K562 (cell line): ENCODE measurements around the gene IARS1. TPM values are rescaled to one million over a fixed set of nuclear protein-coding genes. Genes with fewer than 3 reads are reported as not detected.
A peak's percentile ranks its signal among the peaks of the same experiment; 100 is the strongest.

Experiments
- BCOR ChIP-seq: fragments of 450-650 bp; IDR thresholded peaks from 2 replicates; pipeline ENCODE4 v1.6.1; 2016
- CBFA2T2 ChIP-seq: fragments of 450-650 bp; conservative IDR thresholded peaks from 2 replicates; pipeline ENCODE4 v1.6.1; 2017; ENCODE audit warnings: mild to moderate bottlenecking
- CCAR2 ChIP-seq: fragments of 200-400 bp; formaldehyde crosslinking; IDR thresholded peaks from 2 replicates; pipeline ENCODE4 v1.6.1; 2017; ENCODE audit warnings: mild to moderate bottlenecking, low read depth, low read length
- CGGBP1 ChIP-seq: fragments of 250-450 bp; sonication (Bioruptor Pico); IDR thresholded peaks from 2 replicates; pipeline ENCODE4 v1.9.0; 2021; ENCODE audit warnings: mild to moderate bottlenecking
- CREB3L1 ChIP-seq: fragments of 450-650 bp; IDR thresholded peaks from 2 replicates; pipeline ENCODE4 v1.6.1; 2014; ENCODE audit warnings: low read depth, mild to moderate bottlenecking, moderate library complexity, borderline replicate concordance
- HES1 ChIP-seq: fragments of 450-650 bp; IDR thresholded peaks from 2 replicates; pipeline ENCODE4 v1.6.1; 2016; ENCODE audit warnings: low read depth, mild to moderate bottlenecking, moderate library complexity
- KDM2B ChIP-seq: fragments of 250-450 bp; sonication (Bioruptor Pico); IDR thresholded peaks from 2 replicates; pipeline ENCODE4 v1.8.0; 2021; ENCODE audit warnings: mild to moderate bottlenecking, moderate library complexity
- NRF1 ChIP-seq, 2 experiments: fragments of 450-650 bp; IDR thresholded peaks in 1 of 2; conservative IDR thresholded peaks in 1 of 2; 2 replicates each; pipeline ENCODE4 v1.6.1; 2014; ENCODE audit warnings: mild to moderate bottlenecking in 2 of 2
- POLR2G ChIP-seq: fragments of 200-400 bp; formaldehyde crosslinking; IDR thresholded peaks from 2 replicates; pipeline ENCODE4 v1.6.1; 2017; ENCODE audit warnings: low read depth, mild to moderate bottlenecking, antibody characterized with exemption, low read length, moderate library complexity
- PURB ChIP-seq: sonication (generic); formaldehyde crosslinking; IDR thresholded peaks from 2 replicates; pipeline ENCODE4 v1.9.0; 2021; ENCODE audit warnings: low read depth, mild to moderate bottlenecking, missing genetic modification reagents
- RREB1 ChIP-seq: fragments of 250-450 bp; sonication (Bioruptor Pico); IDR thresholded peaks from 2 replicates; pipeline ENCODE4 v1.4.0; 2020
- SMARCE1 ChIP-seq: fragments of 450-650 bp; IDR thresholded peaks from 2 replicates; pipeline ENCODE4 v1.7.1; 2016; ENCODE audit warnings: mild to moderate bottlenecking
- SRSF3 ChIP-seq: fragments of 200-400 bp; formaldehyde crosslinking; IDR thresholded peaks from 2 replicates; pipeline ENCODE4 v1.6.1; 2016; ENCODE audit warnings: mild to moderate bottlenecking, low read length, moderate library complexity; ENCODE audit not compliant: insufficient read depth
- THAP12 ChIP-seq: fragments of 250-450 bp; sonication (Bioruptor Pico); IDR thresholded peaks from 2 replicates; pipeline ENCODE4 v1.9.0; 2021; ENCODE audit warnings: mild to moderate bottlenecking, inconsistent platforms
- XRCC4 ChIP-seq: IDR thresholded peaks from one replicate; pipeline ENCODE4 v1.6.1; 2011; ENCODE audit not compliant: insufficient read depth, insufficient read length; ENCODE audit errors: extremely low read depth
- ZNF134 ChIP-seq: fragments of 250-450 bp; sonication (Bioruptor Pico); conservative IDR thresholded peaks from 2 replicates; pipeline ENCODE4 v1.4.0; 2020
- ZNF253 ChIP-seq: fragments of 250-450 bp; sonication (Bioruptor Pico); conservative IDR thresholded peaks from 2 replicates; pipeline ENCODE4 v1.6.1; 2021; ENCODE audit warnings: mild to moderate bottlenecking
- ZNF699 ChIP-seq: fragments of 250-450 bp; sonication (Bioruptor Pico); IDR thresholded peaks from 2 replicates; pipeline ENCODE4 v1.8.0; 2021; ENCODE audit warnings: mild to moderate bottlenecking, moderate library complexity; ENCODE audit not compliant: insufficient replicate concordance
- ZNF785 ChIP-seq: fragments of 250-450 bp; sonication (Bioruptor Pico); IDR thresholded peaks from 2 replicates; pipeline ENCODE4 v1.4.0; 2020; ENCODE audit warnings: mild to moderate bottlenecking
- polyA plus RNA-seq, 8 experiments: library from polyadenylated mRNA; depleted of rRNA in 4 of 8; stranded (reverse) in 5 of 8; unstranded in 3 of 8; fragments of >200 nt; fragmentation: Nextera tagmentation in 2 of 8; fragmentation: Illumina TruSeq in 1 of 8; extraction: Ambion mirVana in 2 of 8; extraction: Trizol in 1 of 8; gene quantifications; 2 replicates each; pipeline versions ENCODE4 v1.2.1 to v1.2.3, GENCODE V29; 2011 to 2014; ENCODE audit warnings: inconsistent platforms in 1 of 8, missing spikeins in 1 of 8
- total RNA-seq, 7 experiments: library from RNA; depleted of rRNA in 6 of 7; stranded (reverse); fragments of >200 nt in 6 of 7; fragmentation: Illumina TruSeq in 2 of 7; extraction: Trizol in 2 of 7; gene quantifications; 2 replicates each; pipeline versions ENCODE4 v1.2.1 to v1.2.3, GENCODE V29; 2011 to 2021; ENCODE audit warnings: low replicate concordance in 1 of 7

The IARS1 gene
- total and polyA plus RNA-seq, 9 of the 15 experiments (the other 6 are each of a cell fraction or from before 2014, with no cell fraction given), result 119 to 371 (median 234) TPM

- TF ChIP-seq CREB3L1 (no peak), XRCC4 (no peak), ZNF785 (CRISPR knock-in tag) (no peak), SMARCE1 (peak; percentile 74), CGGBP1 (CRISPR knock-in tag) (no peak), POLR2G (no peak), NRF1 (conservative IDR thresholded peaks at IDR 0.05 in 1 of 2, IDR thresholded peaks at IDR 0.05 in 1 of 2) (peak in 1 of 2 experiments; percentile 25; a peak in 1 of 4 replicates), CBFA2T2 (peak; percentile 43), THAP12 (no peak), PURB (CRISPR knock-in tag) (no peak), ZNF253 (no peak), ZNF134 (no peak), SRSF3 (no peak), RREB1 (CRISPR knock-in tag) (no peak), ZNF699 (CRISPR knock-in tag) (no peak), CCAR2 (no peak), KDM2B (CRISPR knock-in tag) (no peak), BCOR (peak; percentile 58; the same call in 1 of the 2 replicates), HES1 (0 out of 2 replicates have a peak, but pooled peaks have one; percentile 28)
These were observed 1.8 kb upstream of the IARS1 start (continued) for GRCh38 chr9:92295240-92295790.
